GM18520 (cell line): ENCODE data around the gene DRAM1.

Experiments
- ATAC-seq: cut with Tn5 transposase; IDR thresholded peaks from one replicate; pipeline ENCODE4 v1.9.1; 2021; ENCODE audit not compliant: unreplicated experiment

DRAM1 gene

GRCh38 chr12:101939306-101939705 is 61.9 kb downstream of the DRAM1 start:
- no peak for ATAC-seq

- no peak for ATAC-seq
These were observed 62.5 kb downstream of the DRAM1 start for GRCh38 chr12:101939856-101940265.

- ATAC-seq = no peak
These were observed 63.1 kb downstream of the DRAM1 start for GRCh38 chr12:101940400-101940950.

GRCh38 chr12:101941306-101942249 is 64.2 kb downstream of the DRAM1 start:
- no peak for ATAC-seq

GRCh38 chr12:101942250-101942605 is 64.8 kb downstream of the DRAM1 start:
- no peak for ATAC-seq

- no peak for ATAC-seq
These were observed 68.2 kb downstream of the DRAM1 start for GRCh38 chr12:101945369-101946232.

- no peak for ATAC-seq
These were observed 68.8 kb downstream of the DRAM1 start for GRCh38 chr12:101946233-101946611.

GRCh38 chr12:101947316-101947715 is 69.9 kb downstream of the DRAM1 start:
- ATAC-seq = no peak

GRCh38 chr12:101948365-101948764 is 71.0 kb downstream of the DRAM1 start:
- ATAC-seq = no peak

- no peak for ATAC-seq
These were observed 73.8 kb downstream of the DRAM1 start for GRCh38 chr12:101951002-101951670.

- ATAC-seq = no peak
These were observed 76.7 kb downstream of the DRAM1 start for GRCh38 chr12:101954113-101954512.

- no peak for ATAC-seq
These were observed 77.3 kb downstream of the DRAM1 start for GRCh38 chr12:101954676-101955075.

GRCh38 chr12:101957252-101957959 is 80.0 kb downstream of the DRAM1 start:
- ATAC-seq = no peak

- no peak for ATAC-seq
These were observed 82.2 kb downstream of the DRAM1 start for GRCh38 chr12:101959607-101960006.

- ATAC-seq = no peak
These were observed 85.1 kb downstream of the DRAM1 start for GRCh38 chr12:101962486-101962885.

GRCh38 chr12:101963697-101964096 is 86.3 kb downstream of the DRAM1 start:
- no peak for ATAC-seq

GRCh38 chr12:101966496-101966895 is 89.1 kb downstream of the DRAM1 start:
- no peak for ATAC-seq

- ATAC-seq = no peak
These were observed 90.1 kb downstream of the DRAM1 start for GRCh38 chr12:101967506-101967905.

- ATAC-seq = no peak
These were observed 91.4 kb downstream of the DRAM1 start for GRCh38 chr12:101968770-101969169.
